Measurements from ENCODE around the gene C8G. TPM values are rescaled to one million over a fixed set of nuclear protein-coding genes. Genes with fewer than 3 reads are reported as not detected.

The C8G gene
- total and polyA plus RNA-seq, 2 of the 13 experiments (the other 11 are each of a cell fraction or from before 2014, with no cell fraction given), result 4.9 to 12.8 TPM

DNA sequence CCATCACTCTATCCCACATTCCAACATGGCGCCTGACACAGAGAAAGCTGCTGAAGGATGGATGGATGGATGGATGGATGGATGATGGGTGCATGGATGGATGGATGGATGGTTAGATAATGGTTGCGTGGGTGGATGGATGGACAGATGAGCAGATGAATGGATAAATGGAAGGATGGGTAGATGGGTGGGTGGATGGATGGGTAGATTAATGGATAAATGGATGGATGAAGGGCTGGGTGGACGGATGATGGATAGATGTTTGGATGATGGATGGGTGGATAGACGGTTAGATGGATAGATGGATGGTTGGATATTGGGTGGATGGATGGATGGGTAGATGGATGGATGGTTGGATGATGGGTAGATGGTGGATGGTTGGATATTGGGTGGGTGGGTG, 11.6 kb downstream of the C8G start:
- H4K20me1 ChIP-seq (ENCODE audit: insufficient read depth, low read length), result no peaks in the 10 kb centered on the region
- CTCF ChIA-PET (ENCODE audit: low intra/inter-chr PET ratio, low total read pairs), result no interaction called here
- intact Hi-C loops (cut with micrococcal nuclease; ENCODE audit: unreplicated experiment) (no loop called here), in situ Hi-C loops (cut with HindIII; ENCODE audit: extremely low pct_ligation_motif_present, low pct_unique_long_range_greater_than_20kb) (no loop called here)
- H3K79me2 ChIP-seq (ENCODE audit: insufficient read depth, low read length), result no peaks in the 10 kb centered on the region
- TF ChIP-seq, protein P1, sequence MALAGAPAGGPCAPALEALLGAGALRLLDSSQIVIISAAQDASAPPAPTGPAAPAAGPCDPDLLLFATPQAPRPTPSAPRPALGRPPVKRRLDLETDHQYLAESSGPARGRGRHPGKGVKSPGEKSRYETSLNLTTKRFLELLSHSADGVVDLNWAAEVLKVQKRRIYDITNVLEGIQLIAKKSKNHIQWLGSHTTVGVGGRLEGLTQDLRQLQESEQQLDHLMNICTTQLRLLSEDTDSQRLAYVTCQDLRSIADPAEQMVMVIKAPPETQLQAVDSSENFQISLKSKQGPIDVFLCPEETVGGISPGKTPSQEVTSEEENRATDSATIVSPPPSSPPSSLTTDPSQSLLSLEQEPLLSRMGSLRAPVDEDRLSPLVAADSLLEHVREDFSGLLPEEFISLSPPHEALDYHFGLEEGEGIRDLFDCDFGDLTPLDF (CRISPR knock-in tag; IDR thresholded peaks at IDR 0.05), result no peak
- TF ChIP-seq ZNF577 (CRISPR knock-in tag; IDR thresholded peaks at IDR 0.05; ENCODE audit: borderline replicate concordance, low read depth), result no peak
- no peak for TF ChIP-seq MXD4 (CRISPR knock-in tag; IDR thresholded peaks at IDR 0.05)
- TF ChIP-seq ZNF337 (CRISPR knock-in tag; IDR thresholded peaks at IDR 0.05; ENCODE audit: borderline replicate concordance, low read depth), result no peak
- no peak for TF ChIP-seq NFKBIZ (CRISPR knock-in tag; IDR thresholded peaks at IDR 0.05)
- no peak for TF ChIP-seq POLR2AphosphoS2 (IDR thresholded peaks at IDR 0.05; ENCODE audit: low read depth, low read length)
- no peak for TF ChIP-seq ZNF558 (CRISPR knock-in tag; IDR thresholded peaks at IDR 0.05; ENCODE audit: borderline replicate concordance)
- TF ChIP-seq, protein P2, sequence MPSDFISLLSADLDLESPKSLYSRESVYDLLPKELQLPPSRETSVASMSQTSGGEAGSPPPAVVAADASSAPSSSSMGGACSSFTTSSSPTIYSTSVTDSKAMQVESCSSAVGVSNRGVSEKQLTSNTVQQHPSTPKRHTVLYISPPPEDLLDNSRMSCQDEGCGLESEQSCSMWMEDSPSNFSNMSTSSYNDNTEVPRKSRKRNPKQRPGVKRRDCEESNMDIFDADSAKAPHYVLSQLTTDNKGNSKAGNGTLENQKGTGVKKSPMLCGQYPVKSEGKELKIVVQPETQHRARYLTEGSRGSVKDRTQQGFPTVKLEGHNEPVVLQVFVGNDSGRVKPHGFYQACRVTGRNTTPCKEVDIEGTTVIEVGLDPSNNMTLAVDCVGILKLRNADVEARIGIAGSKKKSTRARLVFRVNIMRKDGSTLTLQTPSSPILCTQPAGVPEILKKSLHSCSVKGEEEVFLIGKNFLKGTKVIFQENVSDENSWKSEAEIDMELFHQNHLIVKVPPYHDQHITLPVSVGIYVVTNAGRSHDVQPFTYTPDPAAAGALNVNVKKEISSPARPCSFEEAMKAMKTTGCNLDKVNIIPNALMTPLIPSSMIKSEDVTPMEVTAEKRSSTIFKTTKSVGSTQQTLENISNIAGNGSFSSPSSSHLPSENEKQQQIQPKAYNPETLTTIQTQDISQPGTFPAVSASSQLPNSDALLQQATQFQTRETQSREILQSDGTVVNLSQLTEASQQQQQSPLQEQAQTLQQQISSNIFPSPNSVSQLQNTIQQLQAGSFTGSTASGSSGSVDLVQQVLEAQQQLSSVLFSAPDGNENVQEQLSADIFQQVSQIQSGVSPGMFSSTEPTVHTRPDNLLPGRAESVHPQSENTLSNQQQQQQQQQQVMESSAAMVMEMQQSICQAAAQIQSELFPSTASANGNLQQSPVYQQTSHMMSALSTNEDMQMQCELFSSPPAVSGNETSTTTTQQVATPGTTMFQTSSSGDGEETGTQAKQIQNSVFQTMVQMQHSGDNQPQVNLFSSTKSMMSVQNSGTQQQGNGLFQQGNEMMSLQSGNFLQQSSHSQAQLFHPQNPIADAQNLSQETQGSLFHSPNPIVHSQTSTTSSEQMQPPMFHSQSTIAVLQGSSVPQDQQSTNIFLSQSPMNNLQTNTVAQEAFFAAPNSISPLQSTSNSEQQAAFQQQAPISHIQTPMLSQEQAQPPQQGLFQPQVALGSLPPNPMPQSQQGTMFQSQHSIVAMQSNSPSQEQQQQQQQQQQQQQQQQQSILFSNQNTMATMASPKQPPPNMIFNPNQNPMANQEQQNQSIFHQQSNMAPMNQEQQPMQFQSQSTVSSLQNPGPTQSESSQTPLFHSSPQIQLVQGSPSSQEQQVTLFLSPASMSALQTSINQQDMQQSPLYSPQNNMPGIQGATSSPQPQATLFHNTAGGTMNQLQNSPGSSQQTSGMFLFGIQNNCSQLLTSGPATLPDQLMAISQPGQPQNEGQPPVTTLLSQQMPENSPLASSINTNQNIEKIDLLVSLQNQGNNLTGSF (CRISPR knock-in tag; IDR thresholded peaks at IDR 0.05), result no peak
- TF ChIP-seq ZNF589 (CRISPR knock-in tag; conservative IDR thresholded peaks at IDR 0.05), result no peak
- TF ChIP-seq ZBTB7A (CRISPR knock-in tag; IDR thresholded peaks at IDR 0.05), result no peak
- TF ChIP-seq CHCHD3 (CRISPR knock-in tag; IDR thresholded peaks at IDR 0.05), result no peak
- TF ChIP-seq HOXA3 (CRISPR knock-in tag; IDR thresholded peaks at IDR 0.05), result no peak
- no peak overlapping the region for H3K4me2 ChIP-seq (ENCODE audit: low read depth, low read length)
- no TSS peak for BruUV-seq (replicated peaks)
- peaks cover 2% of the 10 kb centered on the region; the same call in 1 of the 2 replicates for H3K4me1 ChIP-seq (ENCODE audit: insufficient read depth, low read length)
- no peak for DNase-seq (ENCODE audit: low spot score)
- peaks cover 11 to 24% of the 10 kb centered on the region in 2 experiments for H3K27me3 ChIP-seq (ENCODE audit: control insufficient read depth in 1 of 2, insufficient read depth in 2 of 2, low read length in 2 of 2)
- H2AFZ ChIP-seq (ENCODE audit: low read length), result no peak overlapping the region
- no peak overlapping the region for H3K27ac ChIP-seq (ENCODE audit: extremely low read length, insufficient read depth, low read length)
- H3K9ac ChIP-seq (ENCODE audit: insufficient read depth, low read depth, low read length), result no peak overlapping the region
- POLR2A ChIA-PET, result no interaction called here
- no peak overlapping the region for H3K4me3 ChIP-seq (replicated peaks in 1 of 3; ENCODE audit: insufficient read depth in 1 of 3, low read depth in 2 of 3, low read length in 3 of 3)
- FAIRE-seq, result no peak
- 91% methylated on average over 4 of the region's 4 CpGs for WGBS (ENCODE audit: low lambda C conversion rate)
- H3K9me3 ChIP-seq (ENCODE audit: low read length), result no peaks in the 10 kb centered on the region
- no peak for ATAC-seq
- H3K36me3 ChIP-seq (replicated peaks in 1 of 2; ENCODE audit: control insufficient read depth in 1 of 2, insufficient read depth in 2 of 2, low read length in 2 of 2), result no peaks in the 10 kb centered on the region
